Esophagus muscularis mucosa (tissue), 4 donors: Measurements from ENCODE around the gene TSC2. TPM values are rescaled to one million over a fixed set of nuclear protein-coding genes. Genes with fewer than 3 reads are reported as not detected.

ENCODE experiments used
- DNase-seq: peaks from one replicate; pipeline ENCODE4 v3.0.0-alpha.2; 2017; ENCODE audit errors: extremely low spot score
- H3K27ac ChIP-seq, 4 donors: fragments of 200-600 bp; sonication (generic); replicated peaks in 1 of 4; 1 replicate in 3 of 4; 2 replicates in 1 of 4; pipeline ENCODE4 v1.5.1; 2016 to 2019; ENCODE audit warnings: mild to moderate bottlenecking in 1 of 4
- H3K27me3 ChIP-seq, 4 donors: fragments of 200-600 bp; sonication (generic); one replicate each; pipeline versions ENCODE4 v1.5.1 to v1.6.0; 2016 to 2019
- H3K36me3 ChIP-seq, 4 donors: fragments of 200-600 bp; sonication (generic); one replicate each; pipeline ENCODE4 v1.5.1; 2016 to 2019
- H3K4me1 ChIP-seq, 4 donors: fragments of 200-600 bp; sonication (generic); one replicate each; pipeline ENCODE4 v1.5.1; 2016 to 2019
- H3K4me3 ChIP-seq, 4 donors: fragments of 200-600 bp; sonication (generic); 1 replicate in 2 of 4; 2 replicates in 2 of 4; pipeline ENCODE4 v1.5.1; 2016 to 2019; ENCODE audit warnings: mild to moderate bottlenecking in 4 of 4, moderate library complexity in 1 of 4
- H3K9me3 ChIP-seq, 4 donors: fragments of 200-600 bp; sonication (generic); 1 replicate in 3 of 4; 2 replicates in 1 of 4; pipeline ENCODE4 v1.5.1; 2016 to 2019
- EP300 ChIP-seq: sonication (generic); formaldehyde crosslinking; IDR thresholded peaks from one replicate; pipeline ENCODE4 v1.6.1; 2017; ENCODE audit warnings: antibody characterized with exemption
- POLR2A ChIP-seq: fragments of 450-650 bp; IDR thresholded peaks from one replicate; pipeline ENCODE4 v1.6.1; 2017; ENCODE audit warnings: antibody characterized with exemption, moderate library complexity, mild to moderate bottlenecking, low read depth
- POLR2AphosphoS5 ChIP-seq, 2 donors: sonication (generic); formaldehyde crosslinking; IDR thresholded peaks; one replicate each; pipeline ENCODE4 v1.6.1; 2017; ENCODE audit warnings: antibody characterized with exemption in 2 of 2
- WGBS: methylation state at CpG from one replicate; pipeline ENCODE4 v1.1.5; 2018; 5-methylcytosine and 5-hydroxymethylcytosine counted together
- intact Hi-C: fragments of 100-400 bp; cut with DNase I; formaldehyde crosslinking; loops from one replicate; pipeline ENCODE4 v1.15.1; 2023
- total RNA-seq, 4 donors: library from RNA; depleted of rRNA; stranded (reverse); fragments of >200 nt; gene quantifications; one replicate each; pipeline versions ENCODE4 v1.1.0 to v1.2.1, GENCODE V29; 2016
- TF ChIP-seq, protein P1 (sequence below), 3 experiments: fragments of 200-600 bp in 2 of 3; fragments of 450-650 bp in 1 of 3; sonication (generic) in 2 of 3; IDR thresholded peaks; one replicate each; pipeline ENCODE4 v1.5.1; 2017 to 2019; ENCODE audit warnings: antibody characterized with exemption in 3 of 3, mild to moderate bottlenecking in 2 of 3, moderate library complexity in 1 of 3

The TSC2 gene
- total RNA-seq, 4 donors from 2014 or later = 41.3 to 71.7 (median 52.0) TPM

DNA sequence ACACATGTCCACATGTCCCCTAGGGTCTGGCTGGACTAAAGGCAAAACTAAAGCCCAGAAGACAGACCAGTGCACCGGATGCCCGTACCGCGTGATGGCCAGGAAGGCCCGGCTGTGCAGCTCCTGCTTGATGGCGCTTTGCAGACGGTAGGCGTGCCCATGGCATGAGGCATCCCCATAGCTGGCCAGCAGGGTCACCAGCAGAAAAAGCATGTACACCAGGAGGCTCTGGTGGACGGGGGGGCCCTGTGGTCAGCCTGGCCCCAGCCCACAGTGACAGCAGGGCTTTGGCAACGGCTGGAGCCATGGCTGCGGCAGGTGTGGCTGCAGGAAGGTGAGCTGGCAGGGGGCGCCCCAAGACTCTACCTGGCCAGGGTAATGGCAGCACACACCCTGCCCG lies 45.1 kb downstream of the TSC2 start:
- Histone ChIP-seq H3K36me3 (peaks cover 71 to 100% (median 96%) of the 10 kb centered on the region in 4 donors), H3K9me3 (no peaks in the 10 kb centered on the region), H3K27ac (peak overlapping the region in 3 of 4 donors; percentile 66 to 86 (median 68)), H3K27me3 (no peaks in the 10 kb centered on the region), H3K4me3 (no peak overlapping the region), H3K4me1 (peaks cover 0 to 45% (median 25%) of the 10 kb centered on the region in 4 donors)
- no peak for DNase-seq
- 97% methylated on average over 6 of the region's 13 CpGs for WGBS
- intact Hi-C loops = no loop called here
- TF ChIP-seq POLR2AphosphoS5 (IDR thresholded peaks at IDR 0.05) = no peak
- TF ChIP-seq, protein P1, sequence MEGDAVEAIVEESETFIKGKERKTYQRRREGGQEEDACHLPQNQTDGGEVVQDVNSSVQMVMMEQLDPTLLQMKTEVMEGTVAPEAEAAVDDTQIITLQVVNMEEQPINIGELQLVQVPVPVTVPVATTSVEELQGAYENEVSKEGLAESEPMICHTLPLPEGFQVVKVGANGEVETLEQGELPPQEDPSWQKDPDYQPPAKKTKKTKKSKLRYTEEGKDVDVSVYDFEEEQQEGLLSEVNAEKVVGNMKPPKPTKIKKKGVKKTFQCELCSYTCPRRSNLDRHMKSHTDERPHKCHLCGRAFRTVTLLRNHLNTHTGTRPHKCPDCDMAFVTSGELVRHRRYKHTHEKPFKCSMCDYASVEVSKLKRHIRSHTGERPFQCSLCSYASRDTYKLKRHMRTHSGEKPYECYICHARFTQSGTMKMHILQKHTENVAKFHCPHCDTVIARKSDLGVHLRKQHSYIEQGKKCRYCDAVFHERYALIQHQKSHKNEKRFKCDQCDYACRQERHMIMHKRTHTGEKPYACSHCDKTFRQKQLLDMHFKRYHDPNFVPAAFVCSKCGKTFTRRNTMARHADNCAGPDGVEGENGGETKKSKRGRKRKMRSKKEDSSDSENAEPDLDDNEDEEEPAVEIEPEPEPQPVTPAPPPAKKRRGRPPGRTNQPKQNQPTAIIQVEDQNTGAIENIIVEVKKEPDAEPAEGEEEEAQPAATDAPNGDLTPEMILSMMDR (IDR thresholded peaks at IDR 0.05) = no peak

DNA sequence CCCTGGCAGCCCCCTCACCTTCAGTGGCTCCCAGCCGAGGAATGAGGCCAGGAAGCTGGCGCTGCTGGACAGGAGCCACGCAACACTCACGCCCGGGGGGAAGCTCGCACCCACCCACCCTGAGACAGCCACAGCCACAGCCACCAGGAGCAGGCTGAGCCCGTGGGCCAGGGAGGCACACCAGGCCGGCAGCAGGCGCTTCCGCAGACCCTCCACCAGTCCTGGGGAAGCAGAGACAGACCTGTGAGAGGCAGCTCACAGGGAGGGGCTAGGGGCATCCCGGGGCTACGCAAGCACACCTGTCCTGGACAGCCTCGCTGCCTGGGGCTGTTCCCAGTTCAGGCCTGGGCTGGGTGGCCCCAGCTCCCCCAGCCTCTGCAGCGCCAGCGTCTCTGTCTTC lies 46.0 kb downstream of the TSC2 start:
- Histone ChIP-seq H3K27ac (peak overlapping the region in 1 of 4 donors; percentile 86), H3K4me1 (peaks cover 0 to 45% (median 25%) of the 10 kb centered on the region in 4 donors), H3K27me3 (no peaks in the 10 kb centered on the region), H3K9me3 (no peaks in the 10 kb centered on the region), H3K36me3 (peaks cover 68 to 95% (median 92%) of the 10 kb centered on the region in 4 donors), H3K4me3 (no peak overlapping the region)
- TF ChIP-seq, protein P1 (IDR thresholded peaks at IDR 0.05) = no peak
- no peak for TF ChIP-seq EP300
- TF ChIP-seq POLR2A = no peak
- TF ChIP-seq POLR2AphosphoS5 (IDR thresholded peaks at IDR 0.05) = no peak
- no peak for DNase-seq
- intact Hi-C loops = no loop called here
- WGBS = 86% methylated on average over 11 of the region's 15 CpGs

DNA sequence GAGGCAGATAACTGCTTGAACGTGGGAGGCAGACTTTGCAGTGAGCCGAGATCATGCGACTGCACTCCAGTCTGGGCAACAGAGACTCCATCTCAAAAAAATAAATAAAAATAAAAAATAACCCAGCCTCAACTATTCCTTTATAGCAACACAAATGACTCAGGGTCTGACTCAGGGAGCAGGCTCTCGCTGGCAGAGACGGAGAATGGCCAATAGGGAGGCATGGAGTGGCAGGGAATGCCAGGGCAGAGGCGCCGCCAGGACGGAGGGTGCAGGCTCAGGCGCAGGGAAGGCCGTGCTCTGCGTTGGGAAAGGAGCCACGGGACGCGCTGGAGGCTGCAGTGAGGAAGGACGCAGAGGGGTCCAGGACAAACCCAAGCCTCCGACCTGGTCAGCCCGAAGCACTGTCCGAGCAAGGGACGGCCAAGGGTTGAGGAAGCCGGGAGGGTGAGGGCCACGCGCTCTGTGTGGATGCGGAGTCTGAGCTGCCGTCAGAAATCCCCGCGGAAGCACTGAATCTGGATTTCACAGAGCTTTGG lies 47.6 kb downstream of the TSC2 start:
- intact Hi-C loops = no loop called here
- Histone ChIP-seq H3K4me3 (no peak overlapping the region), H3K27me3 (no peaks in the 10 kb centered on the region), H3K9me3 (no peaks in the 10 kb centered on the region), H3K4me1 (peaks cover 0 to 32% (median 25%) of the 10 kb centered on the region in 4 donors), H3K27ac (no peak overlapping the region), H3K36me3 (peaks cover 75 to 95% (median 92%) of the 10 kb centered on the region in 4 donors)
- DNase-seq = no peak
- TF ChIP-seq POLR2A = no peak
- TF ChIP-seq POLR2AphosphoS5 (IDR thresholded peaks at IDR 0.05) = no peak
- TF ChIP-seq EP300 = no peak
- TF ChIP-seq, protein P1 (IDR thresholded peaks at IDR 0.05) = no peak
- WGBS = 96% methylated on average over 26 of the region's 26 CpGs

DNA sequence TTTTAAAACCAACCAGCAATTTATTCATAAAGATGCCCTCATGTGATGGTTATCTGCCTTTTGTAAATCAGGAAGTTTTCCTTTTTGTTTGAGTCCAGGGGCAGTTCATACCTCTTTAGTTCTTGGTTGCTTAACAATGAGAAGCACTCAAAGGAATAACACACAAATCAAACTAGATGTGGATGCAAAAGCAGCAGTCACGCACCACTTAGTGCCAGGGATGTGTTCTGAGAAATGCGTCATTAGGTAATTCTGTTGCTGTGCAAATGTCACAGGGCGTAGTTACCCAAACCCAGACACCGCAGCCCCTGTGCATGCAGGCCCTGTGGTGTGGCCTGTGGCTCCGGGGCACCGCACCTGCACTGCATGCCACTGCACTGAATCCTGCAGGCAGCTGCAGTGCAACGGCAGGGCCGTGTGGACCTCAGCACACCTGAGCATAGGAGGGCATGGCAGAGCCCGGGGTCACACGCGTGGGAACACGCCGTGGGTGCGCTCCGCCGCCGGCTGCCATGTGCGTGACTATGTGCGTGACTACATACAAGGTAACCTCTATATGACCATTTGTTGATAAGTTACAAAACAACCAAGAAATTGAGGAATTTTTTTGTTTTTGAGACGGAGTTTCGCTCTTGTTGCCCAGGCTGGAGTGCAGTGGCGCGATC lies 48.3 kb downstream of the TSC2 start:
- Histone ChIP-seq H3K27me3 (no peaks in the 10 kb centered on the region), H3K9me3 (no peaks in the 10 kb centered on the region), H3K27ac (no peak overlapping the region), H3K36me3 (peaks cover 76 to 96% (median 92%) of the 10 kb centered on the region in 4 donors), H3K4me3 (no peak overlapping the region), H3K4me1 (peaks cover 0 to 28% (median 24%) of the 10 kb centered on the region in 4 donors)
- WGBS = 93% methylated on average over 23 of the region's 23 CpGs
- intact Hi-C loops = no loop called here
- no peak for TF ChIP-seq EP300
- TF ChIP-seq, protein P1 (IDR thresholded peaks at IDR 0.05) = no peak
- TF ChIP-seq POLR2A = no peak
- no peak for TF ChIP-seq POLR2AphosphoS5 (IDR thresholded peaks at IDR 0.05)
- no peak for DNase-seq
